PFSK-1 (cell line): ENCODE data around the gene MYBPC1.

Experiments used
- FOXP2 ChIP-seq: optimal IDR thresholded peaks from 2 replicates; pipeline ENCODE3; 2011; ENCODE audit warnings: borderline replicate concordance, control low read depth, inconsistent platforms; ENCODE audit not compliant: insufficient read depth; ENCODE audit errors: extremely low read length, extremely low read depth
- TAF1 ChIP-seq: IDR thresholded peaks from 2 replicates; pipeline ENCODE4 v1.6.1; 2012; ENCODE audit warnings: low read length, control low read depth, borderline replicate concordance; ENCODE audit not compliant: insufficient read depth
- TF ChIP-seq, protein P1 (sequence below), 2 experiments: IDR thresholded peaks; 2 replicates each; pipeline versions ENCODE4 v1.6.1 to v1.8.0; 2011 to 2012; ENCODE audit warnings: low read depth in 2 of 2, low read length in 2 of 2, control low read depth in 1 of 2, inconsistent platforms in 1 of 2, mild to moderate bottlenecking in 1 of 2, moderate library complexity in 1 of 2; ENCODE audit not compliant: insufficient read depth in 1 of 2

DNA sequence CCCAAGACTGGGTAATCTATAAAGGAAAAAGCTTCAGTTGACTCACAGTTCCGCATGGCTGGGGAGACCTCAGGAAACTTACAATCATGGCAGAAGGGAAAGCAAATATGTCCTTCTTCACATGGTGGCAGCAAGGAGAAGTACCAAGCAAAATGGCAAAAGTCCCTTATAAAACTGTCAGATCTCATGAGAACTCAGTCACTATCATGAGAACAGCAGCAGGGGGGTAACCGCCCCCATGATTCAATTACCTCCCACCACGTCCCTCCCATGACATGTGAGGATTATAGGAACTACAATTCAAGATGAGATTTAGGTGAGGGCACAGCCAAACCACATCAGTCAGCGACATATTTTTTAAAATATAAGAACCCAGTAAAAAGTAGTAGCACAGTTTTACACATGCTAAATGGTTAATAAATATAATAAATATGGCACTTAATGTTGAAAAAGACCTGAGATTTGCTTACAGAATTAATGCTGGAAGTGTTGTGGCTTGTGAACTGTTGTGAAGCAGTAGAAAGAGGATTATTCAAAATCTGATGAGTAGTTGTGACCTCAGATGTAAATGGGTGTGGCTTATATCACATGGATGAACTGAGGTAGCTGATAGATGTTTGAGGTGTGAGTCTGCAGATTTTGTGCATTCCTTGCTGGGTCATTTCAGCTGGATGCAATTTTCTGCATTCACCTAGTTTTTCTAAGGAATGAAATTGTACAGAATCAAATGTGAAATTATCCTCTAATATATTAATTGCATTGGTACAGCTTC lies 55.8 kb downstream of the MYBPC1 start:
- TF ChIP-seq TAF1 (no peak), FOXP2 (no peak)
- TF ChIP-seq, protein P1, sequence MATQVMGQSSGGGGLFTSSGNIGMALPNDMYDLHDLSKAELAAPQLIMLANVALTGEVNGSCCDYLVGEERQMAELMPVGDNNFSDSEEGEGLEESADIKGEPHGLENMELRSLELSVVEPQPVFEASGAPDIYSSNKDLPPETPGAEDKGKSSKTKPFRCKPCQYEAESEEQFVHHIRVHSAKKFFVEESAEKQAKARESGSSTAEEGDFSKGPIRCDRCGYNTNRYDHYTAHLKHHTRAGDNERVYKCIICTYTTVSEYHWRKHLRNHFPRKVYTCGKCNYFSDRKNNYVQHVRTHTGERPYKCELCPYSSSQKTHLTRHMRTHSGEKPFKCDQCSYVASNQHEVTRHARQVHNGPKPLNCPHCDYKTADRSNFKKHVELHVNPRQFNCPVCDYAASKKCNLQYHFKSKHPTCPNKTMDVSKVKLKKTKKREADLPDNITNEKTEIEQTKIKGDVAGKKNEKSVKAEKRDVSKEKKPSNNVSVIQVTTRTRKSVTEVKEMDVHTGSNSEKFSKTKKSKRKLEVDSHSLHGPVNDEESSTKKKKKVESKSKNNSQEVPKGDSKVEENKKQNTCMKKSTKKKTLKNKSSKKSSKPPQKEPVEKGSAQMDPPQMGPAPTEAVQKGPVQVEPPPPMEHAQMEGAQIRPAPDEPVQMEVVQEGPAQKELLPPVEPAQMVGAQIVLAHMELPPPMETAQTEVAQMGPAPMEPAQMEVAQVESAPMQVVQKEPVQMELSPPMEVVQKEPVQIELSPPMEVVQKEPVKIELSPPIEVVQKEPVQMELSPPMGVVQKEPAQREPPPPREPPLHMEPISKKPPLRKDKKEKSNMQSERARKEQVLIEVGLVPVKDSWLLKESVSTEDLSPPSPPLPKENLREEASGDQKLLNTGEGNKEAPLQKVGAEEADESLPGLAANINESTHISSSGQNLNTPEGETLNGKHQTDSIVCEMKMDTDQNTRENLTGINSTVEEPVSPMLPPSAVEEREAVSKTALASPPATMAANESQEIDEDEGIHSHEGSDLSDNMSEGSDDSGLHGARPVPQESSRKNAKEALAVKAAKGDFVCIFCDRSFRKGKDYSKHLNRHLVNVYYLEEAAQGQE (IDR thresholded peaks at IDR 0.05; ENCODE audit: insufficient read depth in 1 of 2, low read depth in 2 of 2, low read length in 2 of 2): no peak
